Cardiac fibroblast (primary cell): Measurements from ENCODE around the gene ZNF319.

Experiments used
- DNase-seq, 2 donors: peaks; one replicate each; pipeline versions ENCODE4 v3.0.0 to v3.0.0-alpha.2; 2010; ENCODE audit warnings: low read depth in 2 of 2
- H3K4me3 ChIP-seq, 2 donors: replicated peaks in 1 of 2; 1 replicate in 1 of 2; 2 replicates in 1 of 2; pipeline ENCODE4 v1.5.1; 2011; ENCODE audit warnings: low read depth in 2 of 2, low read length in 2 of 2, mild to moderate bottlenecking in 2 of 2, moderate library complexity in 1 of 2
- TF ChIP-seq, protein P1 (sequence below): IDR thresholded peaks from one replicate; pipeline ENCODE4 v1.5.1; 2011; ENCODE audit warnings: low read depth, mild to moderate bottlenecking, low read length, inconsistent platforms

Gene ZNF319

DNA sequence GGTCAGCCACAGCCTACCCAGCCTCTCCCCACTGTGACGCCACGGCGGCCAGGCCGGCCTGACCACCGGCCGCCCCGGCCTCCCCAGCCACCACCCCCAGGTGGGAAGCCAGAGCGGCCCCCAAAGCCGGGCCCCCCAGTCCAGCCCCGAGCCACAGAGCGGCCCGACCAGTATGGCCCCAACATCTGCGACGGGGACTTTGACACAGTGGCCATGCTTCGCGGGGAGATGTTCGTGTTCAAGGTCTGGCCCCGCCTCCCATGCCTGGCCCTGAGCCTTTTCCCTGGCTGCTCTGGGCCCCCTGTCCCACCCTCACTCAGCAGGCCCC is 41.1 kb upstream of the ZNF319 start:
- DNase-seq, result no peak
- TF ChIP-seq, protein P1, sequence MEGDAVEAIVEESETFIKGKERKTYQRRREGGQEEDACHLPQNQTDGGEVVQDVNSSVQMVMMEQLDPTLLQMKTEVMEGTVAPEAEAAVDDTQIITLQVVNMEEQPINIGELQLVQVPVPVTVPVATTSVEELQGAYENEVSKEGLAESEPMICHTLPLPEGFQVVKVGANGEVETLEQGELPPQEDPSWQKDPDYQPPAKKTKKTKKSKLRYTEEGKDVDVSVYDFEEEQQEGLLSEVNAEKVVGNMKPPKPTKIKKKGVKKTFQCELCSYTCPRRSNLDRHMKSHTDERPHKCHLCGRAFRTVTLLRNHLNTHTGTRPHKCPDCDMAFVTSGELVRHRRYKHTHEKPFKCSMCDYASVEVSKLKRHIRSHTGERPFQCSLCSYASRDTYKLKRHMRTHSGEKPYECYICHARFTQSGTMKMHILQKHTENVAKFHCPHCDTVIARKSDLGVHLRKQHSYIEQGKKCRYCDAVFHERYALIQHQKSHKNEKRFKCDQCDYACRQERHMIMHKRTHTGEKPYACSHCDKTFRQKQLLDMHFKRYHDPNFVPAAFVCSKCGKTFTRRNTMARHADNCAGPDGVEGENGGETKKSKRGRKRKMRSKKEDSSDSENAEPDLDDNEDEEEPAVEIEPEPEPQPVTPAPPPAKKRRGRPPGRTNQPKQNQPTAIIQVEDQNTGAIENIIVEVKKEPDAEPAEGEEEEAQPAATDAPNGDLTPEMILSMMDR, result no peak
- no peak overlapping the region for H3K4me3 ChIP-seq

GRCh38 chr16:58040945-58041627 is 40.6 kb upstream of the ZNF319 start:
- TF ChIP-seq, protein P1, result no peak
- no peak overlapping the region for H3K4me3 ChIP-seq
- no peak for DNase-seq

GRCh38 chr16:58040496-58040846 is 40.0 kb upstream of the ZNF319 start:
- TF ChIP-seq, protein P1, result no peak
- H3K4me3 ChIP-seq, result no peak overlapping the region
- no peak for DNase-seq

- no peak for DNase-seq
- H3K4me3 ChIP-seq, result no peak overlapping the region
- TF ChIP-seq, protein P1, result no peak
These were observed 39.5 kb upstream of the ZNF319 start for GRCh38 chr16:58039829-58040495.

GRCh38 chr16:58038219-58038641 is 37.8 kb upstream of the ZNF319 start:
- TF ChIP-seq, protein P1, result no peak
- no peak overlapping the region for H3K4me3 ChIP-seq
- DNase-seq, result no peak

DNA sequence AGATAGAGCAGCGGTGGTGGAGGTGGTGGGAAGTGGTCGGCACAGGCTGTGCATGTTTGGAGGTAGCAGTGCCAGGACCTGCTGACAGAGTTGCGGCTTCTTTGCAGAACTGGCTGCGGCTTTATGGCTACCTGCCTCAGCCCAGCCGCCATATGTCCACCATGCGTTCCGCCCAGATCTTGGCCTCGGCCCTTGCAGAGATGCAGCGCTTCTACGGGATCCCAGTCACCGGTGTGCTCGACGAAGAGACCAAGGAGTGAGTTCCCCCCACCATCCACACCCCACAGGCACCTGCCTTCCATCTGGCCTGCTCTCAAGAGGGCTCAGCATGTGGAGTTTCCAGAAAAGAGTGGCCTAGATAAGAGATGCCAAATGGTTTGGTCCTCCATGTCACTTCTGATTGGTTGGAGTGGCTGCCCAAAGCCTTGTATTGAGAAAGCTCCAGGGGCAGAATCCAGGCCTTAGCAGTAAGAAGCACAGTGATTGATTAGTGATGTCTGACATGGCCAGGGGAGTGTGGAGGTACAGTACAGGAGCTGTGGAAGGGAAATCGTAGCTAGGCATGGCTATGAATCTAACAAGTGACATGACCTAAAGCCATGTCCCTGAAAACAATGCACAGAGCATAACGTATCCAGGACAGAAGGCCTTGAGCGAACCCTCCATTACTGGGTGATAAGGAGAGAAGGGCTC is 37.0 kb upstream of the ZNF319 start:
- no peak overlapping the region for H3K4me3 ChIP-seq
- TF ChIP-seq, protein P1, result no peak
- DNase-seq, result no peak
